ENCODE data around the gene IRX1. TPM values are rescaled to one million over a fixed set of nuclear protein-coding genes. Genes with fewer than 3 reads are reported as not detected.

Gene IRX1
- total and polyA plus RNA-seq, 2 of the 13 experiments (the other 11 are each of a cell fraction or from before 2014, with no cell fraction given), result not detected

- DNase-seq (ENCODE audit: low spot score) (no peak), FAIRE-seq (no peak), ATAC-seq (no peak)
- intact Hi-C loops (cut with micrococcal nuclease; ENCODE audit: unreplicated experiment), result loop anchor here (5.0 kb wide), 1 partner anchor 1392 kb away; no protein-coding TSS in a partner anchor
- Histone ChIP-seq H3K9ac (ENCODE audit: insufficient read depth, low read depth, low read length) (no peak overlapping the region), H3K27ac (ENCODE audit: extremely low read length, insufficient read depth, low read length) (no peak overlapping the region), H3K4me2 (ENCODE audit: low read depth, low read length) (no peak overlapping the region), H3K27me3 (ENCODE audit: control insufficient read depth in 1 of 2, insufficient read depth in 2 of 2, low read length in 2 of 2) (peaks cover 0 to 7% of the 10 kb centered on the region in 2 experiments; a peak in 2 of 5 replicates), H4K20me1 (ENCODE audit: insufficient read depth, low read length) (no peaks in the 10 kb centered on the region), H2AFZ (ENCODE audit: low read length) (no peak overlapping the region), H3K4me3 (replicated peaks in 1 of 3; ENCODE audit: insufficient read depth in 1 of 3, low read depth in 2 of 3, low read length in 3 of 3) (no peak overlapping the region), H3K4me1 (ENCODE audit: insufficient read depth, low read length) (no peaks in the 10 kb centered on the region), H3K9me3 (ENCODE audit: low read length) (no peaks in the 10 kb centered on the region), H3K79me2 (ENCODE audit: insufficient read depth, low read length) (no peaks in the 10 kb centered on the region), H3K36me3 (replicated peaks in 1 of 2; ENCODE audit: control insufficient read depth in 1 of 2, insufficient read depth in 2 of 2, low read length in 2 of 2) (no peaks in the 10 kb centered on the region)
- POLR2A ChIA-PET, result no interaction called here
- BruUV-seq (replicated peaks), result no TSS peak
- in situ Hi-C loops (cut with HindIII; ENCODE audit: extremely low pct_ligation_motif_present, low pct_unique_long_range_greater_than_20kb), result loop anchor here (10.0 kb wide), 1 partner anchor 1395 kb away; no protein-coding TSS in a partner anchor
- TF ChIP-seq ZNF674 (CRISPR knock-in tag; IDR thresholded peaks at IDR 0.05; ENCODE audit: low read depth) (no peak), HOXA9 (CRISPR knock-in tag; IDR thresholded peaks at IDR 0.05; ENCODE audit: borderline replicate concordance) (no peak), ZNF558 (CRISPR knock-in tag; IDR thresholded peaks at IDR 0.05; ENCODE audit: borderline replicate concordance) (no peak), MLXIP (CRISPR knock-in tag; IDR thresholded peaks at IDR 0.05; ENCODE audit: borderline replicate concordance) (no peak), ZNF788 (CRISPR knock-in tag; IDR thresholded peaks at IDR 0.05; ENCODE audit: borderline replicate concordance) (no peak), DMAP1 (CRISPR knock-in tag; IDR thresholded peaks at IDR 0.05) (no peak)
- WGBS (ENCODE audit: low lambda C conversion rate), result 86% methylated on average over 36 of the region's 86 CpGs
- CTCF ChIA-PET (ENCODE audit: low intra/inter-chr PET ratio, low total read pairs), result no interaction called here
Measured at GRCh38 chr5:3599226-3600105, 3.8 kb downstream of the IRX1 start.

All from HepG2 (cell line).